Stimulated activated CD8-positive, alpha-beta memory T cell treated with anti-CD3 and anti-CD28 coated beads, Interleukin-15, amount 100 ng/mL, for 24 hours (primary cell): ENCODE measurements around the gene CTSE.

Experiments used
- DNase-seq: peaks from one replicate; pipeline ENCODE4 v3.0.0-alpha.2; 2020; ENCODE audit warnings: low read depth

The CTSE gene

DNA sequence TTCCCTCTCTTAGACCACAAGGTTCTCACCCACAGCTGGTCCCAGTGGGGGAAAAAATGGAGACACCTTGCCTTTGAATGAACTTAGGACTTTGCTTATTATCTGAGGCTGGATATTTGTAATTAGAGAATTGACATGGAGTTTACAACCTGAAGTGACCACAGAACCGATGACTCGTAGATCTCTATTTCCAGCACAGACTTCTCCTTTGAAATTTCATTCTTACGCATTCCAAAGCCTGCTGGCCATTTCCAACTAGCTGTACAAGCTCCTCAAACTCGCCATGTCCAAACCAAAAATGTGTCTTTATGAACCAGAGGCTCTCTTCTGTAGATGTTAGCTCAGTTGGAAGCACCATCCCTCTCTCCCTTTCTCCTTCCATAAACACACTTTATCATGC is 32.5 kb downstream of the CTSE start:
- no peak for DNase-seq

DNA sequence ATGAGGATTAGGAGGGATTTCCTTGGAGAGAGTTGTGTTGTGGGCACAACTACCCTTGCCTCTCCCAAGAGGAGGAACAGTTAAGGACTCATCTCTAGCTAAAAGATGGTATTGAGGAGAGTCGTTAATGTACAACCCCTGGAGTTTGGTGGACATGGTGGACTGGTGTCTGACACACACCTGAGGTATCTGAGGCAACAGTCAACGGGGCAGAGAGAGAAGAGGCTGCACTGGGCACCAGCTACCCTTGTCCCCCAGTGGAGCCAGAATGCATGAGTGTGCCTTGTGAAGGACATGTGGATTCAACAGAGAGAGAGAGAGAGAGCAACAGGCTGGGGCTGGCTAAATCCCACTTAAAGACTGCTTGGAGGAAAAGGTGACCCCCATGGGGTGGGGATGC is 33.5 kb downstream of the CTSE start:
- DNase-seq, result no peak

DNA sequence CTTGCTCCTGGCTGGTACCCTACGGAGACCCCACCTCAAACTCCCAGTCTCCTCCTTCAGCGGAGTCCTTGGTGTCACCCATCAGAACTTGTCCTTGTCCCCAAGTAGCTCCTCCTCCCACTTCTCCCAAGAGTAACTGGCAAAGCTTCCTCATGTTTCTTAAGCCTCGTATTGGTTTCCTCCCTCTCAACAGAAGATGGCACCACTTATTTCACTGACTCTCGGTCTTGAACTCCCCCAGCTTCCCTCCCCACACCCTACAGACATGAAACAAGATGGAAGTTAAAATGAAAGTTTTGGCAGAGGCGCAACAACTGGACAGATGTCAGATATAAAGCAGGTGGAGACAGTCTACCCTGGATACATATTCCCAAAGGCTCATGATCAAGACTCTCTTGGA is 33.9 kb downstream of the CTSE start:
- DNase-seq, result no peak

DNA sequence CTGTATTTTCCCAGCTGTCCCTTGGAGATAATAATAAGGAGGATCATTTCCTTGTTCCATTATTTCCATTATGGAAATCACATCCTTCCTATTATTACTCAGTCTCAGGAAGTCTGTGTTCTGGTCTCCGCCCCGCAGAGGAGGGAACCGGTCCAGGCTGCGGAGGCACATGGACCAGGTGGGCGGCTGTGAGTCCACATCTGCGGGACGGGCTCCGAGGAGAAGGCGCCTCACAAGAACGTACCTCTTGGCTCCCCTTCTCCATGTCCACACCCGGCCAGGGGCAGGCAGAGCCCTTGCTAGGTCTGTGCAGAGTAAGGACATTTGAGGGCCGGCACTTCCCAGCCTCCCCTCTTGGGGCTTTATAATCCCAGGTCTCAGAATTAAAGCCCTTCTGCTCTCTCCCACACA is 35.1 kb downstream of the CTSE start:
- DNase-seq, result no peak

DNA sequence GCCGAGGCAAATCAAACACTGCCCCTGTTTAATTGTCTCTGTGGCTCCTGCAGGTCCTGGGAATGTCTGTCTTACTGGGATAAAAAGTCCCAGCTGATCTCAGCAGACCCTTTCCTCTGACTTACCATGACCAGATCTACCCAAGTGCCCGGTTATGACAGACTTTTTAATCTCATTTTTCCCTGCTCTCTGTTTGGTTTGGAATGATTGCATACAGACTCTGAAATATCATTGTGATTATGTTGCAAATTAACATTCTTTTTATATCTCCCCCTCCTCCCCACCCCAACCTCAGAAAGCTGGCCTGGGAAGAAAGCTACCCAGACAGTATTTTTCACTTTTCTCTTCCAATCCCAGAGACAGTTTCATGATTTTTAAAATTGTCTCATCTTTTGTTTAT is 36.8 kb downstream of the CTSE start:
- no peak for DNase-seq

DNA sequence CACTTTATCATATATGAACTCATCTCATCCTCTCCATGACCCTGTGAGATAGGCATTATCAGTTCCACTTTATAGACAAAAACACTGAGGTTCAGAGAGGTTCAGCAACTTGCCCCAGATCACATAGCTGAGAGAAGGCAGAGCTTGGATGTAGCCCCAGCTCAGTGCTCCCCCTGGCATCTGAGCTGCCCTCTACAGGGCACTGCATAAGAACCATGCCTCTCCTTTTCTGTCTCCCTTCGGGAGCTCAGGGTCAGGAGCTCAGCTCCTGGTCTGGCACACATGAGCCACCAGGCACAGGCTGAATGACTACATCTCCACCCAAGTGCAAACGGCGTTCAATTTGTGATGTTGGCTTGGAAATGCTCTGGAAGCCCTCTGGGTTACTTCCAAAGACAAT is 37.4 kb downstream of the CTSE start:
- no peak for DNase-seq

DNA sequence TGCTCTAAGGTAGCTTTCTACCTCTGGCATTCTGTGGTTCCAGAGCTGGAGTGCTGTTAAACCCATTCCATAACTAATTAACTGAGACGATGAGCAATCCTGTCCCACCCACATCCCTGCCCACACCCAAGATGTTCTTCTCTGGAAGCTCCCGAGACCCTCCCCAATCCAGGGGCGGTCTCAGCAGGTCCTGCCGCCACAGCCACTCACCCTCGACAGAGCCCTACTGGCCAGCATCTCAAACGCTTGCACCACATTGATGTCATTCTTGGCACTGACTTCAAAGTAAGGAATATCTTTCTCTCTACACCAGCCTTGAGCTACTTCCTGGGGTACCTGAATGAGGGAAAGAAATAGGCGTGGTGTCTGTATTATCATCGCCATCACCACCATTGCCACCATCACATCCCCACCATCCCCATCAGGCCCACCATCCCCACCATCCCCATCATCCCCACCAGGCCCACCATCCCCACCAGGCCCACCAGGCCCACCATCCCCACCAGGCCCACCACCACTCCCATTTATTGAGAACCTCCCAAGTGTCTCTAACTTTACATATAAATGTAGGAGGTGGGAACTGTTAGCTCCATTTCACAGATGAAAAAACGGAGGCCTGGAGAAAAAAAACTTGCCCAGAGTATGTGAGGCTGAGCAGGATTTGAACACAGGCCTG is 38.2 kb downstream of the CTSE start:
- no peak for DNase-seq

DNA sequence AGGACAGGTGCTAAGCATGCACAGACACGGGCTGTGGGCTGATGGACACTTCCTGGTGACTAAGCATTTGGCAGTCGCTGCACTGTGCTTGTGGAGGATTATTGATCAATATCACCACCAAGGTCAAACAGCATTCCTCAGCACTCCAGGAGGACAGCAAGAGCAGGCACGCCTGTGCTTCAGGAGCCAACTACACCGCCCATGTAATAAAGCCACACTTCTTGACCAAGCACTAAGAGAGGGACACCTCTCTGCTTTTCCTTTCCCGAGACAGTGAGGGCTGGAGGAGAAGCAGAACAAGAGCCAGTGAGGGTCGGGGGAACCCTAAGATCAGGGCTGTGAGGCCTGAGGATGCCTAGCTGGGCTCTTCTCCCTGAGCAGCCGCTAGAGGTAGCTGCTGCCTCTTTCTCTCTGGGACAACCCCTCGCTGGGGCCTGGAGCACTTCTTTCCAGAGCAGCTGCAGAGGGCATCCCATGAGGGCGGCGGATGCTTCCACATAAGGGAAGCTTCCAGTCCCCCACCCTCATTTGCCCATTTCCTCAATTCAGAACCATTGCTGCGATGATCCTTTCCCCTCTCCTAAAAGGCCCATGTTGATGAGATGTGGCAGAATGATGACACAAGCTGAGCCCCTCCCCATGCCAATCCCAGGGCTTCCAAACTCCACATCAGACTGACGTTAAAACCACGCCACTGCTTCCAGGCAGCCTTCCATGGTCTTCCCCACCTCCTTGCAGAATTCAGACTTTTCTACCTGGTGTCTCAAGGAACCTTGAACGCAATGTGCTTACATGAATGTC is 39.6 kb downstream of the CTSE start:
- DNase-seq, result no peak

DNA sequence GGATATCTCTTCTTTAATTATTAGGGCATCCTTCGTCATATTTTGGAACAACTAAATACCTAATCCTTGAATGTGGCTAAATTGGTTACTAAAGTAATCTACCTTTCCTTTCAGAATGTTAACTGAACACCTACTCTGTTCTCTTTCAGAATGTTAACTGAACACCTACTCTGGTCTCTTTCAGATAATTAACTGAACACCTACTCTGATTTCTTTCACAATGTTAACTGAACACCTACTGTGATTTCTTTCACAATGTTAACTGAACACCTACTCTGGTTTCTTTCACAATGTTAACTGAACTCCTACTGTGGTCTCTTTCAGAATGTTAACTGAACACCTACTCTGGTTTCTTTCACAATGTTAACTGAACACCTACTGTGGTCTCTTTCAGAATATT is 42.4 kb downstream of the CTSE start:
- DNase-seq, result no peak

DNA sequence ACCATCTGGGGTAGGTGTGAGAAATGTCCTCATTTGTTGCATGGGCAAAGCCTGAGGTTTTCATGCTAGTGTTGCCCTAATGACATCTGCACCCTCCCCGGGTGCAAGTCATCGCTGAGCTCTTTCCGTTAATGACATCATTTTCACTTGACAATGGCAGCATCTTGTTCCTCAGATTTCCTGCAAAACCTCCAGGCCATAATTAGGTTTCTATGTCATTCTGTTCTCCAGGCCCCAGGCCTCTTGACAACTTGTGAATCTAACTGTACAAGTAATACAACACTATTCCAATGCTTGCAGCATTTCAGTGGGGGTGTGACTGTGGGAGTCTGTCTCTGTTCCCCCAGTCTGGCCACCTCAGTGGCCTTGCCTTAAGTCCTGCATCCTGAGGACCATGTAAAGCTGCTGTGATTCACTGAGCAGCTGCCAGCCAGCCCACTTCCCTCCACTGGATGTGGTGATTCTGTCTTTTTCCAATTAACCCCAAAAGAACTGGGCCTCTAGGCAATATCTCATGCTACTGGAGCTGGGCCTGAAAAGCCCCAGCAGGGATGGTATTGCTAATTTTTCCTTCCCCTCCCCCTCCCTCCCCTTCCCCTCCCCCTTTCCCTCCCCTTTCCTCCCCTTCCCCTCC is 43.3 kb downstream of the CTSE start:
- DNase-seq, result no peak

DNA sequence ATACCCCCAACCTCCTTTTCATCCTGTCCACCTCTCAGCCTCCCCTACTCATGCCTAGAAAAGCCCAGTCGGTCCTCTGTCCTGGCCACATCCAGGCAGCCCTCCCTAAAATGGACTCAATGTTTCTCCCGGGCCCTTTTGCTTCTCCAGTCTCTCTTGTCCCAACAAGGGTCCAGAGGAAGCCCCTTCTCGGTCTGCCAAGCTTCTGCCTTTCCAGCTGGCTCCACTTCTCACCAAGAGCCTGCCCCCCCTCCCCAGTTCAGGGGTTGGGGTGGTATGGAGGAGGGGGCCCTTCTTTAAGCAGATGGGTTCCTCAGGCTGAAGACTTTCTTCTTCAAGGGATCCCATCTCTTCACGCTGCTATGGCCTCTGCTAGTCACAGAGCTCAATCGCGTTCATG is 44.4 kb downstream of the CTSE start:
- DNase-seq, result no peak

DNA sequence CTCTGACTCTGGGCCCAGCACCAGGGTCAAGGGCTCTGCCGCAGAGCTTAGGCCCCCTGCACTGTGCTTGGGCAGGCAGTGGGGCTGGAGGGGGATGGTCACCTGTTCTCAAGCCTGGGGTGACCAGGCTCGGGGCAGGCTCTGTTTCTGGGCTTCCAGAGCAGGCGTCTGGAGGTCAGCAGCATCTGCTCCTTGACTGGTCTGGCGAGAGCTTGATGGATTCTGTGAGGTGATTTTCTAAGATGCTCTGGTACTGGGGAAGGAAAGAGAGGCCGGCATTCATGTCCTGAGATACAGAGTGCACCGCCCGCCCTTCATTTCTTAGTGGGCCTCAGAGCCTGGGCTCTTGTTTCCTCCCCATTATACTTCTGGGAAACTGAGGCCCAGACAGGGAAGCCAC is 45.0 kb downstream of the CTSE start:
- no peak for DNase-seq

DNA sequence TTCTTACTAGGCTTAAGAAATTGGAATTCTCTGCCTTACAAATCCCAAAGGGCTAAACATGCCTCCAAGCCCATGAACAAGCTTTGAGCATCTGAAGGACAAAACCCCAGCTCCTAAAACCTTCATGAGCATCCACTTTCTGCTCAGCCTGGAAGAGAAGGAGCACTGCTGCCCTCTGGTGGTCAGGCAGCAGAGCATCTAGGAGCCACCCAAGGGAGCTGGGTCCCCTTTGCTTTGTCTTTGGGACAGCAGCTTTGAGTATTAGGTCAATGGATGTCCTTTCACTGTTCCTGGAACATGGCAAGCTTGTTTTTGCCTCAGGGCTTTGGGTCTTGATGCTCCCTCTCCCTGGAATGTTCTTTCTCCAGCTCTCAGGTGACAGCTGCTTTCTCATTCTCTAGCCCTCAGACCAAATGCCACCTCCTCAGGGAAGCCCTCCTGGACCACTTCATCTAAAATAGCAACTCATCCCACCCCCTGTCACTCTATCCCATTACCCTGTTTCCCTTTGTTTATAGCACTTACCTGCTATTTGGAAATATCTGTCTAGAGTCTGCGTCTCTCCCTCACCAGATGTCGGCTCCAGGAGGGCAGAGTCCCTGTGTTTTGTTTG is 46.2 kb downstream of the CTSE start:
- peak; percentile 65 for DNase-seq

DNA sequence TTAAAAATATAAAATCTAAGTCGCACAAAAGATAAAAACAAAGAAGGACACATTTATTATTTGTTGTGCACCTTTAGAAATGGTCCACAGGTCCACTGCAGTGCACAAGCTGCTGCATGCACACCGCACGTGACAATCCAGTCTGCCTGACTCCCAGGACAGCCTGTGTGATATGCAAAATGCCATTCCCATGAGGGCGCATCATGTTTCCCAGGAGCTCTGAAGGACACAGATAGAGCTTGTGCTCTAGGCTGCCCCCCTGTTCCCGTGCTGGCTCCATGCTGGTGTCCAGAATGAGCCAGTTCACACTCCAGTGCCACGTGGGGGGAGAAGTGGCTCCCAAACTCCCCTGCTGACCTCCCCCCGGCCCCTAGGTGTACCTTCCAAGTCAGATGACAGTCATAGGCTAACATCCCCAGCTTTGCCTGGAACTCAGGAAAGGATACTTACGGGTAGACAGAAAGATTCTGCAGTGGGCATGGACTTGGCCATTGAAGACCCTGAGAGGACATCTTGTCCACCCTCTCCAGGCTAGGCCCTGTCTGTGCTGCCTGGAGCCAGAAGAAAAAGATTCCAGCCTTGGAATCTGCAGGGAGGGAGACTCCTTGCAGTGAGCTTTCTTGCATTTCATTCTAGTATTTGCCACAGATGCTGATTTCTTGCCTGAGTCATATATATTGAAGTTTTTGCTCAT is 46.8 kb downstream of the CTSE start:
- no peak for DNase-seq

DNA sequence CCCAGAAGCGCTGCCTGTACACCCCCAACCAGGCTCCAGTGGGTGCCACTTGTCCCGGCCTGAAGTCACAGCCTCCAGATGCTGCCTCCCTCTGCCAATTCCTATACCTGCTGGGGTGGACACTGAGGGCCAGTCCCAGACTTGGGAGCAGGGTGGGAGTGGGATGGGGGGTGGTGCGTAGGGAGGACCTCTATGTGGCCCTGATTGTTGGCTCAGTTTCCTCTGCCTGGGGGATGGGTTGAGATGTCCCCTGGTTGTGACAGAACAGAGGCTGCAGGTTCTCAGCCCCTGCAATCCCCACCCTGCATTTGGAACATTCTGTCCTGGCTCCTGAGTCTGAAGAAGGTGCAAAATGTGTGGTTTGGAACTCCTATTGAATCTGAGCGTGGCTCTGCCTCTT is 47.7 kb downstream of the CTSE start:
- no peak for DNase-seq

DNA sequence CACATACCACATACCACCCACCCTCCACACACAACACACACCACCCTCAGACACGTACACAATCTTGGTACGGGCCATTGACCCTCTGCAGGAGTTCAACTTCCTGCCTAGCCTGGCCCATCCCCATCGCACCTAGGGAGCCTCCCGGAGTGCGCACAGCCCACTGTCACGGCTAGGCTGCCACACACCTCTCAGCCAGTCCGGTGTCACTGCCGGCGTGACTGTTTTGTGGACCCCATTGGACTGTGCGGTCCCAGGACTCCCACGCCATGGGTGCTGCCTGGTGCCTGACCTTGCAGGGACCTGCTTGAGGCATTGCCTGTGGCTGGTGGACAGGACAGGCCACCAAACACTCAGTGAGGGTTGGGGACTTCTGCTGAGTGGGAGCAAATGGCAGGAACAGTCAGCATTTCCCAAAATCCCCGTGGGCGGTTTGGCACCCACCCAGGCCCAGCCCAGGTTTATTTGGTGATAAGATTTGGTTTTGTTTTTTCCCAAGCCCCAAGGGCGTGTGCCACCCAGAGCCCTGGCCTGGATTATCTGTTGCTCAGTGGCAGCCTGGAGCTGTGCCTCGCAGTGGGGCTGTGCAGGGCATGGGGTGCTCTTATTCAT is 48.2 kb downstream of the CTSE start:
- no peak for DNase-seq

DNA sequence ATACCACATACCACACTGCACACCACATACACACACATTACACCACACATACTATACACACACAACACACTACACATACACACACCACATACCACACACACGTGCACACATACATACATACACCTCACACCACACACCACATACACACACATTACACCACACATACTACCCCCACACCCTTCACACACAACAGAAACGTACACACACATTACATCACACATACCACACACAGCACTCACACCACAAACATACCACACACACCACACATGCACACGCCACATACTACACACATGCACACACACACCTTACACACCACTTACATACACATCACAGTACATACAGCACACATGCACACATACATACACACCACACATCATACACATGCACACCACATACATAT is 49.0 kb downstream of the CTSE start:
- no peak for DNase-seq

DNA sequence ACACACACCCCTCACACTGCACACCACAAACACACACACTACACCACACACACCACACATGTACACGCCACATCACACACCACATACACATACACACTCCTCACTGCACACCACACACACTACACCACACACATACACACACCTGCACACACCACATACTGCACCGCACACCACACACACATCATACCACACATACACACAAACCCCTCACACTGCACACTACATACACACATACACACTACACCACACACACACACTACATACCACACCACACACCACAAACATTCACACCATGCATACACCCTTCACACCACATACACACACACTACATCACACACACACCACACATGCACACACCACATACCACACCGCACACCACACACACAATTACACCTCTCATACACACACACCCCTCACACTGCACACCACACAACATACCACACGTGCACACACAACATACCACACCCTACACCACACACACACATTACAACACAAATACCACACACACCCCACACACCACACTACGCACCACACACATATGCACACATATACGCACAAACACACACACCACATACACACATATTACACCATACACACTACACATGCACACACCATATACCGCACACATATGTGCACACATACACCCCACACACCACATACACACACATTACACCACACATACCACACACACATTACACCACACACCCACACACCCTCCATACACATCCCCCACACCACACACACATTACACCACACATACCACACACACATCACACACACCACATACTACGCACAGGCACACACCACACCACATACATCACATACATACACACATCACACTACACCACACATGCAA is 50.1 kb downstream of the CTSE start:
- DNase-seq, result no peak

DNA sequence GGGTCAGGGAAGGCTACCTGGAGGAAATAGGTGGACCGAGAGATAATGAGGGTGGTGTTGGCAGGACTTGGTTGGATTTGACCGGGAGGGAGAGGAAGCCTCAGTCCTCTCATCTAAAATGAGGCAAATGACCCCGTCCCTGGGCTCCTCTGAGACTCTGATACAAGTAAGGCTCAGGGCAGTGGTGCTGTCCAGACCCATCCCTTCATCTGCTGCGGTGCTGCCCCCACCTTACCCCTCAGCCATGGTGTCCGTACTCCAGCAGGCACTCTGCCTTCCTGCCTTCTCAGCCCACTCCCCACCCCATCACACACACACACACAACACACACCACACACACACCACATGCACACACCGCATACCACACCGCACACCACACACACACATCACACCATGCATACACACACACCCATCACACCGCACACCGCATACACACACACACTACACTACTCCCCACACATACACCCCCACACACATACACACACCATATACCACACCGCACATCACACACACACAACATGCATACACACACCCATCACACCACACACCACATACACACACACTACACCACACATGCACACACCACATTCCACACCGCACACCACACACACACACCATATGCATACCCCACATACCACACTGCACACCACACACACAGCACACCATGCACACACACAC is 51.1 kb downstream of the CTSE start:
- DNase-seq, result no peak

DNA sequence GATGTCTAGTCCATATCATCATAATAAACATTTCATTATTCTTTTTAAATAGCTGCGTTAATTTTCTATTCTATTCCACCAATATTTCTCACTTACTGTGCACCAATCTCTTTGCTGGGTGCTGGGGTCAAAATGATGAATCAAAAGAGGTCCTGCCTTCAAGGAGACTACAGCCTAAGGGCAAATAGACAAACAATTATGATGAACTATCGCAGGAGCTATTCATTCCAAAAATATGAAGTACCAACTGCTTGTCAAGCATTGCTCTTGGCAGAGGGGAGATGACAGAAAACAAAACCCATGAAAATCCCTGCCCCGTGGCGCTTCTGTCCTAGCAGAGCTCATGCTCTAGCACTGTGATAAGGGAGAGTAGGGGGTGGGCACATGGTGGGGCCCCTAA is 51.6 kb downstream of the CTSE start:
- DNase-seq, result no peak
